Ramos (cell line): ENCODE measurements around the gene MYADML2.
"Not testable (repeated sequence)": the region's sequence is repeated elsewhere in the genome, so short reads cannot be mapped to it uniquely, and the experiment has no call there.

ENCODE experiments used
- in situ Hi-C: fragments of 300-500 bp; cut with MboI; formaldehyde crosslinking; loops from one replicate; pipeline ENCODE4 v1.14.3; 2022; ENCODE audit warnings: low sequenced_read_pairs; ENCODE audit not compliant: unreplicated experiment

MYADML2 gene

GRCh38 chr17:81947189-81947588, at the start of gene MYADML2:
Gene MYADML2, minus strand, starts transcription at chr17:81947233. Its CDS starts 5,492 bp downstream, at chr17:81941741.
- in situ Hi-C loops: no loop called here

GRCh38 chr17:81996232-81996756, 49.3 kb upstream of the MYADML2 start:
- in situ Hi-C loops: no loop called here

- in situ Hi-C loops: no loop called here
Measured at GRCh38 chr17:81995463-81996231, 48.6 kb upstream of the MYADML2 start.

- in situ Hi-C loops: no loop called here
Measured at GRCh38 chr17:81994593-81995462, 47.8 kb upstream of the MYADML2 start.

GRCh38 chr17:81993729-81994592, 46.9 kb upstream of the MYADML2 start:
- in situ Hi-C loops: no loop called here

GRCh38 chr17:81992306-81993102, 45.5 kb upstream of the MYADML2 start:
- in situ Hi-C loops: no loop called here

- in situ Hi-C loops: no loop called here
Measured at GRCh38 chr17:81991684-81992305, 44.8 kb upstream of the MYADML2 start.

GRCh38 chr17:81990836-81991683, 44.0 kb upstream of the MYADML2 start:
- in situ Hi-C loops: no loop called here

GRCh38 chr17:81987161-81987770, 40.2 kb upstream of the MYADML2 start:
- in situ Hi-C loops: no loop called here

- in situ Hi-C loops: no loop called here
Measured at GRCh38 chr17:81986606-81987005, 39.6 kb upstream of the MYADML2 start.

- in situ Hi-C loops: no loop called here
Measured at GRCh38 chr17:81984773-81985410, 37.9 kb upstream of the MYADML2 start.

GRCh38 chr17:81983639-81984373, 36.8 kb upstream of the MYADML2 start:
- in situ Hi-C loops: no loop called here

- in situ Hi-C loops: no loop called here
Measured at GRCh38 chr17:81983011-81983638, 36.1 kb upstream of the MYADML2 start.

- in situ Hi-C loops: not testable (repeated sequence)
Measured at GRCh38 chr17:81981511-81981910, 34.5 kb upstream of the MYADML2 start.

GRCh38 chr17:81980707-81981343, 33.8 kb upstream of the MYADML2 start:
- in situ Hi-C loops: no loop called here

- in situ Hi-C loops: no loop called here
Measured at GRCh38 chr17:81980122-81980521, 33.1 kb upstream of the MYADML2 start.
